SK-N-SH treated with all-trans-retinoic acid at 6 μM for 48 hours (cell line): ENCODE data around the gene DNHD1.

ENCODE experiments used
- CSDC2 ChIP-seq: fragments of 250-450 bp; sonication (Bioruptor Pico); IDR thresholded peaks from 2 replicates; pipeline ENCODE4 v1.5.0; 2020; ENCODE audit warnings: mild to moderate bottlenecking, moderate library complexity
- ISL1 ChIP-seq: fragments of 250-450 bp; sonication (Bioruptor Pico); IDR thresholded peaks from 2 replicates; pipeline ENCODE4 v2.1.2; 2022; ENCODE audit warnings: mild to moderate bottlenecking, moderate library complexity
- PATZ1 ChIP-seq: fragments of 250-450 bp; sonication (Bioruptor Pico); IDR thresholded peaks from 2 replicates; pipeline ENCODE4 v1.8.0; 2020; ENCODE audit warnings: mild to moderate bottlenecking, moderate library complexity, borderline replicate concordance
- POU6F1 ChIP-seq: fragments of 250-450 bp; sonication (Bioruptor Pico); IDR thresholded peaks from 2 replicates; pipeline ENCODE4 v1.8.0; 2021; ENCODE audit warnings: low read depth, mild to moderate bottlenecking, moderate library complexity, borderline replicate concordance
- PPARA ChIP-seq: fragments of 250-450 bp; sonication (Bioruptor Pico); IDR thresholded peaks from 2 replicates; pipeline ENCODE4 v1.5.0; 2020; ENCODE audit warnings: mild to moderate bottlenecking, borderline replicate concordance
- TCF4 ChIP-seq: fragments of 250-450 bp; sonication (Bioruptor Pico); IDR thresholded peaks from 2 replicates; pipeline ENCODE4 v1.8.0; 2021; ENCODE audit warnings: mild to moderate bottlenecking, moderate library complexity, borderline replicate concordance
- TOX ChIP-seq: fragments of 250-450 bp; sonication (Bioruptor Pico); IDR thresholded peaks from 2 replicates; pipeline ENCODE4 v1.8.0; 2021; ENCODE audit warnings: mild to moderate bottlenecking, moderate library complexity, borderline replicate concordance
- ZFP3 ChIP-seq: fragments of 250-450 bp; sonication (Bioruptor Pico); IDR thresholded peaks from 2 replicates; pipeline ENCODE4 v1.5.0; 2020; ENCODE audit warnings: mild to moderate bottlenecking, moderate library complexity
- ZFP30 ChIP-seq: fragments of 450-650 bp; formaldehyde crosslinking; IDR thresholded peaks from 2 replicates; pipeline ENCODE4 v1.5.0; 2022; ENCODE audit warnings: mild to moderate bottlenecking, moderate library complexity
- ZNF8 ChIP-seq: fragments of 450-650 bp; formaldehyde crosslinking; IDR thresholded peaks from 2 replicates; pipeline ENCODE4 v1.5.0; 2020; ENCODE audit warnings: mild to moderate bottlenecking, moderate library complexity

- TF ChIP-seq CSDC2 (no peak), TCF4 (CRISPR knock-in tag) (no peak), ISL1 (no peak), POU6F1 (CRISPR knock-in tag) (no peak), ZNF8 (CRISPR knock-in tag) (no peak), PPARA (CRISPR knock-in tag) (no peak), PATZ1 (no peak), ZFP30 (CRISPR knock-in tag) (no peak), TOX (CRISPR knock-in tag) (no peak), ZFP3 (CRISPR knock-in tag) (no peak)
Observed at GRCh38 chr11:6556139-6556949, 59.3 kb downstream of the DNHD1 start.
